ENCODE measurements around the gene KCNK7.

GRCh38 chr11:65560555-65561418 lies 34.8 kb downstream of the KCNK7 start:
- TF ChIP-seq EP300 (IDR thresholded peaks at IDR 0.05) (no peak), POLR2A (IDR thresholded peaks at IDR 0.05; ENCODE audit: low read depth) (no peak), POLR2AphosphoS5 (IDR thresholded peaks at IDR 0.05) (no peak)
- TF ChIP-seq, protein P1, sequence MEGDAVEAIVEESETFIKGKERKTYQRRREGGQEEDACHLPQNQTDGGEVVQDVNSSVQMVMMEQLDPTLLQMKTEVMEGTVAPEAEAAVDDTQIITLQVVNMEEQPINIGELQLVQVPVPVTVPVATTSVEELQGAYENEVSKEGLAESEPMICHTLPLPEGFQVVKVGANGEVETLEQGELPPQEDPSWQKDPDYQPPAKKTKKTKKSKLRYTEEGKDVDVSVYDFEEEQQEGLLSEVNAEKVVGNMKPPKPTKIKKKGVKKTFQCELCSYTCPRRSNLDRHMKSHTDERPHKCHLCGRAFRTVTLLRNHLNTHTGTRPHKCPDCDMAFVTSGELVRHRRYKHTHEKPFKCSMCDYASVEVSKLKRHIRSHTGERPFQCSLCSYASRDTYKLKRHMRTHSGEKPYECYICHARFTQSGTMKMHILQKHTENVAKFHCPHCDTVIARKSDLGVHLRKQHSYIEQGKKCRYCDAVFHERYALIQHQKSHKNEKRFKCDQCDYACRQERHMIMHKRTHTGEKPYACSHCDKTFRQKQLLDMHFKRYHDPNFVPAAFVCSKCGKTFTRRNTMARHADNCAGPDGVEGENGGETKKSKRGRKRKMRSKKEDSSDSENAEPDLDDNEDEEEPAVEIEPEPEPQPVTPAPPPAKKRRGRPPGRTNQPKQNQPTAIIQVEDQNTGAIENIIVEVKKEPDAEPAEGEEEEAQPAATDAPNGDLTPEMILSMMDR (IDR thresholded peaks at IDR 0.05), result no peak
